SIG-M5 treated with dmso at 0.1 percent for 504 hours (cell line): ENCODE measurements around the gene MPST.

Experiments used
- DNase-seq: peaks from one replicate; lab custom pipeline; 2025; ENCODE audit not compliant: unreplicated experiment; lab: John Stamatoyannopoulos, UW

Gene MPST

GRCh38 chr22:37043828-37044538 is 24.4 kb downstream of the MPST start:
- DNase-seq, result peak; percentile 62

- DNase-seq, result peak; percentile 23
Measured at GRCh38 chr22:37044634-37045625, 25.4 kb downstream of the MPST start.

GRCh38 chr22:37045958-37046357 is 26.4 kb downstream of the MPST start:
- DNase-seq, result peak; percentile 43

- DNase-seq, result no peak
Measured at GRCh38 chr22:37046589-37046988, 27.0 kb downstream of the MPST start.

- no peak for DNase-seq
Measured at GRCh38 chr22:37047006-37047405, 27.5 kb downstream of the MPST start.

- no peak for DNase-seq
Measured at GRCh38 chr22:37048133-37048532, 28.6 kb downstream of the MPST start.

- no peak for DNase-seq
Measured at GRCh38 chr22:37049224-37049623, 29.7 kb downstream of the MPST start.

- no peak for DNase-seq
Measured at GRCh38 chr22:37050913-37051312, 31.4 kb downstream of the MPST start.

GRCh38 chr22:37051391-37052385 is 32.1 kb downstream of the MPST start, which contains the start of gene KCTD17:
Gene KCTD17, plus strand, starts transcription at chr22:37051742. Its CDS starts 19 bp downstream, at chr22:37051761.
- peak; percentile 22 for DNase-seq

- no peak for DNase-seq
Measured at GRCh38 chr22:37052386-37053309, 33.1 kb downstream of the MPST start.

- no peak for DNase-seq
Measured at GRCh38 chr22:37053310-37054055, 33.9 kb downstream of the MPST start.

GRCh38 chr22:37054056-37054395 is 34.5 kb downstream of the MPST start:
- no peak for DNase-seq

- DNase-seq, result no peak
Measured at GRCh38 chr22:37054600-37055365, 35.2 kb downstream of the MPST start.

GRCh38 chr22:37056246-37056645 is 36.7 kb downstream of the MPST start:
- DNase-seq, result no peak

GRCh38 chr22:37057226-37057625 is 37.7 kb downstream of the MPST start:
- no peak for DNase-seq

- no peak for DNase-seq
Measured at GRCh38 chr22:37057796-37058510, 38.4 kb downstream of the MPST start.

- no peak for DNase-seq
Measured at GRCh38 chr22:37058917-37059701, 39.6 kb downstream of the MPST start.
